Measurements from ENCODE around the gene CHMP2A. TPM values are rescaled to one million over a fixed set of nuclear protein-coding genes. Genes with fewer than 3 reads are reported as not detected.
"Not testable (repeated sequence)": the region's sequence is repeated elsewhere in the genome, so short reads cannot be mapped to it uniquely, and the experiment has no call there.

CHMP2A gene
- total RNA-seq, 1 donor from 2014 or later = 154 TPM

- Histone ChIP-seq H3K9me3 (no peaks in the 10 kb centered on the region), H3K27me3 (no peaks in the 10 kb centered on the region), H3K27ac (peak within 1 kb of the TSS; percentile 90 to 94), H3K4me3 (peak within 1 kb of the TSS; percentile 75 to 82), H3K36me3 (peaks cover 19 to 24% of the 10 kb centered on the region in 2 donors), H3K4me1 (peaks cover 15 to 25% of the 10 kb centered on the region in 2 donors)
- intact Hi-C loops (cut with DNase I) = loop anchor here (1.0 kb wide), 4 partner anchors 10 to 45 kb away; partner anchors contain the start of genes MZF1 and ZBTB45
- peak; percentile 95 to 99 for DNase-seq (ENCODE audit: low spot score in 2 of 2)
- peak in 1 of 3 experiments; percentile 6 for TF ChIP-seq CTCF (IDR thresholded peaks at IDR 0.05)
These were observed 10.9 kb downstream of the CHMP2A start, which contains the start of gene TRIM28 for GRCh38 chr19:58543826-58544590. Gene TRIM28 (plus strand): TSS chr19:58544064. CDS start chr19:58544758, 694 bp downstream.

GRCh38 chr19:58542641-58543372, 12.1 kb downstream of the CHMP2A start:
- DNase-seq (ENCODE audit: low spot score in 2 of 2); intact Hi-C loops (cut with DNase I); H3K9me3 ChIP-seq; H3K27me3 ChIP-seq: not testable (repeated sequence)
- peak overlapping the region; percentile 75 to 82 for H3K4me3 ChIP-seq
- peaks cover 7 to 12% of the 10 kb centered on the region in 2 donors for H3K36me3 ChIP-seq
- H3K4me1 ChIP-seq = peaks cover 15 to 32% of the 10 kb centered on the region in 2 donors
- peak overlapping the region; percentile 90 to 94 for H3K27ac ChIP-seq

GRCh38 chr19:58539169-58539559, 15.7 kb downstream of the CHMP2A start:
- DNase-seq (ENCODE audit: low spot score in 2 of 2); H3K4me3 ChIP-seq; H3K36me3 ChIP-seq; H3K9me3 ChIP-seq; H3K27ac ChIP-seq; intact Hi-C loops (cut with DNase I): not testable (repeated sequence)
- peaks cover 0 to 12% of the 10 kb centered on the region in 2 donors for H3K4me1 ChIP-seq
- H3K27me3 ChIP-seq = peaks cover 13% of the 10 kb centered on the region

- Histone ChIP-seq H3K36me3 (no peaks in the 10 kb centered on the region), H3K27ac (no peak overlapping the region), H3K4me3 (peak overlapping the region; percentile 7 to 23), H3K27me3 (peaks cover 13% of the 10 kb centered on the region), H3K4me1 (peaks cover 0 to 12% of the 10 kb centered on the region in 2 donors), H3K9me3 (no peaks in the 10 kb centered on the region)
- no peak for TF ChIP-seq CTCF (IDR thresholded peaks at IDR 0.05)
- DNase-seq (ENCODE audit: low spot score in 2 of 2) = no peak
- intact Hi-C loops (cut with DNase I) = no loop called here
These were observed 16.4 kb downstream of the CHMP2A start for GRCh38 chr19:58538257-58539168.

GRCh38 chr19:58536852-58537798, 17.8 kb downstream of the CHMP2A start:
- intact Hi-C loops (cut with DNase I) = no loop called here
- Histone ChIP-seq H3K27ac (no peak overlapping the region), H3K4me1 (peaks cover 0 to 7% of the 10 kb centered on the region in 2 donors), H3K4me3 (no peak overlapping the region), H3K9me3 (no peaks in the 10 kb centered on the region), H3K27me3 (peaks cover 13% of the 10 kb centered on the region), H3K36me3 (no peaks in the 10 kb centered on the region)
- no peak for TF ChIP-seq CTCF (IDR thresholded peaks at IDR 0.05)
- DNase-seq (ENCODE audit: low spot score in 2 of 2) = no peak
